ENCODE measurements around the gene TRIM31. TPM values are rescaled to one million over a fixed set of nuclear protein-coding genes. Genes with fewer than 3 reads are reported as not detected.

TRIM31 gene
- total RNA-seq, 1 donor from 2014 or later, result not detected

DNA sequence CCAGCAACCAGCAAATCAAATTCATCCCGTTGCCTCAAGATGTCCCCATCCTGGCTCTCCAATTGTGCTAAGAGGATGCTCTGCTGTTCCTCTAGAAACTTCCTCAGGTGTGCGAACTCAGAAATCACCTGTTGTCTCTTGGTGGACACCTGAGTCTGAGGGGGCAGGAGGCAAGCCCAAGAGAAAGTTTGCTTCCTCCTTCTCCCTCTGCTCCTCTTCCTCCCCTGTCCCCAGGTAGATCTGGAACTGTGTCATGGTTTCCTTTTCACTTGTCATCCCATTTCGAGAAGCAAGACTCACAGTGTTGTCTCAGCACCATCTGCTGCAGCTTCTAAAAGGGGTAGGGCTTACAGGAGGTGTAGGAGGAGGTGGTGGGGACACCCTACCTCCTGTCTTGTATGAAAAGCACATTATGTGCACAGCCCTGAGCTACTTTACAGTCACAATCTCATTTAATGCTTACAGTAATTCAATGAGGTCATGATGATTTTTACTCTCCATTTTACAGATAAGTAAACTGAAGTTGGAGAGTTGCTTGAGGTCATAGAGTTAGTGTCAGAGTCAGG lies 45.7 kb upstream of the TRIM31 start:
- H3K4me3 Mint-ChIP-seq, result no peak overlapping the region
- no peaks in the 10 kb centered on the region for H3K9me3 Mint-ChIP-seq
- H3K4me1 Mint-ChIP-seq, result no peaks in the 10 kb centered on the region
- DNase-seq (ENCODE audit: low read depth, low spot score), result no peak
- TF ChIP-seq CTCF (conservative IDR thresholded peaks at IDR 0.05), result no peak
- peaks cover 67% of the 10 kb centered on the region for H3K27me3 Mint-ChIP-seq (ENCODE audit: low read depth)
- no peak overlapping the region for H3K27ac Mint-ChIP-seq (ENCODE audit: unreplicated experiment)
- H3K36me3 Mint-ChIP-seq (ENCODE audit: low read depth), result no peaks in the 10 kb centered on the region

DNA sequence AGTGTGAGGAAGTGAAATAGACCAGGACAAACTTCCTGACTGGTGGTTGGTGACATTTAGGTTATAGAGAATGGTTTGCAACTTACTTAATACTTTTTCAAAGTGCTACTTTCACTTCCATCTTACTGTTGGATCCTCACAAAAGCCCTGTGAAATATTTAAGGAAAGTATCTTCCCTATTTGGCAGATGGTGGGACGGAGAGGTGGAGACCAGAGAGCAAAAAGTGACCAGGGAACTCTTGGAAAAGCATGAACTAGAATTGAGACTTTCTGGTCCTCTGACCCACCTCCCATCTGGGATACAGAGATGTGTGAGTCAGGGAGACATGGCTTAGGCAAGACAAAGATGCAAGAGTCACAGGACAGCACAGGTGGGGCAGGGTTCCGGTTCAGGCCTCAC lies 45.1 kb upstream of the TRIM31 start:
- TF ChIP-seq CTCF (conservative IDR thresholded peaks at IDR 0.05), result no peak
- H3K36me3 Mint-ChIP-seq (ENCODE audit: low read depth), result no peaks in the 10 kb centered on the region
- H3K27ac Mint-ChIP-seq (ENCODE audit: unreplicated experiment), result no peak overlapping the region
- DNase-seq (ENCODE audit: low read depth, low spot score), result no peak
- H3K4me1 Mint-ChIP-seq, result no peaks in the 10 kb centered on the region
- no peak overlapping the region for H3K4me3 Mint-ChIP-seq
- H3K9me3 Mint-ChIP-seq, result no peaks in the 10 kb centered on the region
- H3K27me3 Mint-ChIP-seq (ENCODE audit: low read depth), result peaks cover 73% of the 10 kb centered on the region

DNA sequence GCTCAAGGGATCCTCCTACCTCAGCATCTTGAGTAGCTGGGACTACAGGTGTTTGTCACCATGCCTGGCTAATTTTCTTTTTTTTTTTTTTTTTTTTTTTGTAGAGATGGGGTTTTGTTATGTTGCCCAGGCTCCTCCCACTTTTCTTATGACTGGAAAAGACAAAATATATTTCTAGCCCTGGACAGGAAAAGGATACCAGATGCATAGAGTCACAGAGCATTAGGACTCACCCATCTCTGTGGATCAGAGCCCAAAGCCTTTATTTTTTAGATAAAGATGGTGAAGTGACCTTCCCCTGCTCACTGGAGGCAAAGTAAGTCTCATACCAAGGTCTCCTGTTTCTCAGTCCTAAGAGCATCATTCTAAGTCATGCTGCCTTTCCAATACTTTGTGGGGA lies 44.7 kb upstream of the TRIM31 start:
- Mint-ChIP-seq H3K4me1 (no peaks in the 10 kb centered on the region), H3K27ac (ENCODE audit: unreplicated experiment) (no peak overlapping the region), H3K9me3 (no peaks in the 10 kb centered on the region), H3K4me3 (no peak overlapping the region), H3K36me3 (ENCODE audit: low read depth) (no peaks in the 10 kb centered on the region), H3K27me3 (ENCODE audit: low read depth) (peaks cover 77% of the 10 kb centered on the region)
- TF ChIP-seq CTCF (conservative IDR thresholded peaks at IDR 0.05), result no peak
- no peak for DNase-seq (ENCODE audit: low read depth, low spot score)

DNA sequence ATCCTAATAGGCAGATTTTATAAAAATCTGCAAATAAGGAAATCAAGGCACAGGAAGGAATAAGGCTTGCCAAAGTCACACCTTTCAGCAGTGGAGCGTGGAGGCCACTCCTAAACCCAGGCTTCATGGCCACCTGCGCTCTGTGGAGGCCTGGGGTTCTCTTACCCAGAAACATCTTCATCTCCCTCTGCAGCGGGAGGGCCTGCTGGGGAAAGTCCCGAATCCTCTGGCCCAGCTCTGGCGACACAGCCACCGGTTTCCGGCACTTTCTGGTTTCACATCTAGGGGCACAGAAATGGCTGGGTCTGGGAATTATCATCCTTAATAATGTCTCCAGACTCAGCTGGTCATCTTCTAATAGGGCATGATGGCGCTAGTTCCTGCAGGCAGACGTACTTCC lies 43.9 kb upstream of the TRIM31 start:
- Mint-ChIP-seq H3K9me3 (no peaks in the 10 kb centered on the region), H3K27me3 (ENCODE audit: low read depth) (peaks cover 78% of the 10 kb centered on the region), H3K36me3 (ENCODE audit: low read depth) (no peaks in the 10 kb centered on the region), H3K27ac (ENCODE audit: unreplicated experiment) (no peak overlapping the region), H3K4me1 (no peaks in the 10 kb centered on the region), H3K4me3 (no peak overlapping the region)
- TF ChIP-seq CTCF (conservative IDR thresholded peaks at IDR 0.05), result no peak
- no peak for DNase-seq (ENCODE audit: low read depth, low spot score)

DNA sequence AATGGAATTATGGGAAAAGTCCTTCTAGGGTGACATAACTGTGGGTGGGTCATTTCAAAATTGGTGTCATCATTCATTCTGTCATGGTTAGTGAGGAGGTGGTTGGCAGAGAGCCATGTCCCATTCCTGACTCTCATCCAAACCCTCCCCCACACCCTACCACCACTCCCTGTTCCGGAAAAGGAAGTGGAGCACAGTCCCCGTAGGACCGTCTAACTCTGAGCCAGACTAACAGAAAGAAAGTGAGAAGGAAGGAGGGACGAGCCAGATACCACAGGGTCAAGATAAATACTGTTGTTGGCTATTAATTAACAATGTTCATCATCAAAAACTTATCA lies 43.3 kb upstream of the TRIM31 start:
- Mint-ChIP-seq H3K27ac (ENCODE audit: unreplicated experiment) (no peak overlapping the region), H3K36me3 (ENCODE audit: low read depth) (no peaks in the 10 kb centered on the region), H3K4me1 (no peaks in the 10 kb centered on the region), H3K27me3 (ENCODE audit: low read depth) (peaks cover 78% of the 10 kb centered on the region), H3K4me3 (no peak overlapping the region), H3K9me3 (no peaks in the 10 kb centered on the region)
- DNase-seq (ENCODE audit: low read depth, low spot score), result no peak
- TF ChIP-seq CTCF (conservative IDR thresholded peaks at IDR 0.05), result no peak

Measured in neural crest cell (in vitro differentiated cells).